Glutamatergic neuron (in vitro differentiated cells): ENCODE data around the gene PAM. TPM values are rescaled to one million over a fixed set of nuclear protein-coding genes. Genes with fewer than 3 reads are reported as not detected.

ENCODE experiments used
- DNase-seq: peaks from one replicate; pipeline ENCODE4 v3.0.0; 2022
- H3K27ac Mint-ChIP-seq: one replicate; pipeline ENCODE4 v1.8.0; 2020; ENCODE audit warnings: mild to moderate bottlenecking, mixed read lengths, inconsistent platforms; ENCODE audit not compliant: unreplicated experiment
- H3K27me3 Mint-ChIP-seq: one replicate; pipeline ENCODE4 v1.8.0; 2020; ENCODE audit warnings: mild to moderate bottlenecking, moderate library complexity, mixed read lengths, inconsistent platforms; ENCODE audit not compliant: unreplicated experiment
- H3K36me3 Mint-ChIP-seq: one replicate; pipeline ENCODE4 v1.8.0; 2020; ENCODE audit warnings: mild to moderate bottlenecking, mixed read lengths, inconsistent platforms; ENCODE audit not compliant: unreplicated experiment
- H3K4me1 Mint-ChIP-seq: one replicate; pipeline ENCODE4 v1.8.0; 2020; ENCODE audit warnings: mild to moderate bottlenecking, low read depth, mixed read lengths, inconsistent platforms; ENCODE audit not compliant: unreplicated experiment
- H3K4me3 Mint-ChIP-seq: one replicate; pipeline ENCODE4 v1.8.0; 2020; ENCODE audit warnings: mild to moderate bottlenecking, mixed read lengths, inconsistent platforms; ENCODE audit not compliant: unreplicated experiment
- H3K9me3 Mint-ChIP-seq: one replicate; pipeline ENCODE4 v1.8.0; 2020; ENCODE audit warnings: mild to moderate bottlenecking, moderate library complexity, mixed read lengths, inconsistent platforms; ENCODE audit not compliant: unreplicated experiment
- total RNA-seq: library from RNA; stranded (reverse); fragmentation: NEBNext Ultra II Directional; extraction: Animal tissue kit (Norgen Biotek cat#: 25700); gene quantifications from one replicate; pipeline ENCODE4 v1.2.1, GENCODE V29; 2021; ENCODE audit not compliant: unreplicated experiment
- TF ChIP-seq, protein P1 (sequence below): fragments of 200-600 bp; sonication (generic); IDR thresholded peaks from one replicate; pipeline ENCODE4 v1.5.0; 2021; ENCODE audit not compliant: partially characterized antibody, unreplicated experiment

PAM gene
- total RNA-seq, 1 donor from 2014 or later: 192 TPM

GRCh38 chr5:102813740-102814139 lies 58.6 kb downstream of the PAM start:
- no peaks in the 10 kb centered on the region for H3K36me3 Mint-ChIP-seq
- H3K4me1 Mint-ChIP-seq: peaks cover 59% of the 10 kb centered on the region
- H3K27me3 Mint-ChIP-seq: no peaks in the 10 kb centered on the region
- peaks cover 7% of the 10 kb centered on the region for H3K9me3 Mint-ChIP-seq
- DNase-seq: no peak
- TF ChIP-seq, protein P1, sequence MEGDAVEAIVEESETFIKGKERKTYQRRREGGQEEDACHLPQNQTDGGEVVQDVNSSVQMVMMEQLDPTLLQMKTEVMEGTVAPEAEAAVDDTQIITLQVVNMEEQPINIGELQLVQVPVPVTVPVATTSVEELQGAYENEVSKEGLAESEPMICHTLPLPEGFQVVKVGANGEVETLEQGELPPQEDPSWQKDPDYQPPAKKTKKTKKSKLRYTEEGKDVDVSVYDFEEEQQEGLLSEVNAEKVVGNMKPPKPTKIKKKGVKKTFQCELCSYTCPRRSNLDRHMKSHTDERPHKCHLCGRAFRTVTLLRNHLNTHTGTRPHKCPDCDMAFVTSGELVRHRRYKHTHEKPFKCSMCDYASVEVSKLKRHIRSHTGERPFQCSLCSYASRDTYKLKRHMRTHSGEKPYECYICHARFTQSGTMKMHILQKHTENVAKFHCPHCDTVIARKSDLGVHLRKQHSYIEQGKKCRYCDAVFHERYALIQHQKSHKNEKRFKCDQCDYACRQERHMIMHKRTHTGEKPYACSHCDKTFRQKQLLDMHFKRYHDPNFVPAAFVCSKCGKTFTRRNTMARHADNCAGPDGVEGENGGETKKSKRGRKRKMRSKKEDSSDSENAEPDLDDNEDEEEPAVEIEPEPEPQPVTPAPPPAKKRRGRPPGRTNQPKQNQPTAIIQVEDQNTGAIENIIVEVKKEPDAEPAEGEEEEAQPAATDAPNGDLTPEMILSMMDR: no peak
- H3K27ac Mint-ChIP-seq: peak overlapping the region; percentile 78
- H3K4me3 Mint-ChIP-seq: peak overlapping the region; percentile 4

GRCh38 chr5:102815084-102815483 lies 60.0 kb downstream of the PAM start:
- Mint-ChIP-seq H3K9me3 (peaks cover 6% of the 10 kb centered on the region), H3K27me3 (no peaks in the 10 kb centered on the region), H3K27ac (peak overlapping the region; percentile 84), H3K4me3 (peak overlapping the region; percentile 1), H3K36me3 (no peaks in the 10 kb centered on the region), H3K4me1 (peaks cover 60% of the 10 kb centered on the region)
- no peak for DNase-seq
- TF ChIP-seq, protein P1: no peak

GRCh38 chr5:102815540-102816332 lies 60.6 kb downstream of the PAM start:
- no peak for DNase-seq
- Mint-ChIP-seq H3K27ac (no peak overlapping the region), H3K27me3 (no peaks in the 10 kb centered on the region), H3K36me3 (no peaks in the 10 kb centered on the region), H3K4me3 (no peak overlapping the region), H3K9me3 (peaks cover 6% of the 10 kb centered on the region), H3K4me1 (peaks cover 63% of the 10 kb centered on the region)
- TF ChIP-seq, protein P1: no peak

DNA sequence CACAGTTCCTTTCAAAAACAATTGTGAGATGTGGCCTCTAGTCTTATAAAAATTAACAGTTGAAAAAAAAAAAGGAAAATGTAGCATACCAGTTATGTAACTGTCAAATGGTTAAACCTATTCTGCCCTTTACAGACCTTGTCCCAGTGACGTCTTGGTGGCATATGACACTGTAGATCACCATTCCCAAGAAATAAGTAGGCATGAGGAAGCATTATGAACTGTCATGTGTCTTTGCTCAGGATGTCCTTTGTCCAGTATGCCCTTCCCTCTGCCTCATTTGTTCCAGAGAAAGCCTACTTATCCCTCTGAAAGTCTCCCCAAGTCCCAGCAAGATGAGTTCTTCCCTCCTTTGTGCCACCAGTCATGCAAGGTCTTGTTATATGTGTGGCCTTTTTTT lies 63.2 kb downstream of the PAM start:
- Mint-ChIP-seq H3K4me1 (peaks cover 61% of the 10 kb centered on the region), H3K27ac (peak overlapping the region; percentile 96)
- TF ChIP-seq, protein P1: no peak

DNA sequence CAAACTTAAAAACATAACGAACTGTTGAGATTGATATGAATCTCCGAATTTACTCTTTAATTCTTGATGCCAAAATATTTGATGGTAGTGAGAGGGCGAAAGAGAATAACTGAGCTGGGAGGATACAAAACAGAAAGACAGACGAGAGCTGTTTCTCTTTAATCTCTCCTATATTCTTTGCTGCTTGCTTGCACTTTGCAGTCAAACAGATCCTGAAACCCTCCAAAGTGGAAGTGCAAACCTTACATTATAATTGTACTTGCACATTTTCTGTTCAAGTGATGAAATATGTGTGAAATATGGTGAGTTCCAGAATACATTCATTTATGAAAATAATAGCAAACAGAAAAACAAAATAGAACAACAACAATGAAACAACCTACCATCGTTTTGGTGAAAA lies 63.8 kb downstream of the PAM start:
- no peaks in the 10 kb centered on the region for H3K36me3 Mint-ChIP-seq
- H3K4me1 Mint-ChIP-seq: peaks cover 60% of the 10 kb centered on the region
- no peaks in the 10 kb centered on the region for H3K27me3 Mint-ChIP-seq
- peak overlapping the region; percentile 28 for H3K4me3 Mint-ChIP-seq
- H3K9me3 Mint-ChIP-seq: peaks cover 6% of the 10 kb centered on the region
- H3K27ac Mint-ChIP-seq: peak overlapping the region; percentile 96
- no peak for DNase-seq
- TF ChIP-seq, protein P1: no peak

More for the DNA sequence above, 63.2 kb downstream of the PAM start:
- Mint-ChIP-seq H3K27me3 (no peaks in the 10 kb centered on the region), H3K9me3 (peaks cover 6% of the 10 kb centered on the region), H3K36me3 (no peaks in the 10 kb centered on the region), H3K4me3 (peak overlapping the region; percentile 44)
- no peak for DNase-seq
